ENCODE measurements around the gene RHOJ.

RHOJ gene

GRCh38 chr14:63282997-63283883 is 79.0 kb downstream of the RHOJ start:
- no peak for TF ChIP-seq CTCF (IDR thresholded peaks at IDR 0.05)

- no peak for TF ChIP-seq CTCF (IDR thresholded peaks at IDR 0.05)
Observed at GRCh38 chr14:63283884-63284248, 79.6 kb downstream of the RHOJ start.

- TF ChIP-seq CTCF (IDR thresholded peaks at IDR 0.05): no peak
Observed at GRCh38 chr14:63286071-63286470, 81.8 kb downstream of the RHOJ start.

- no peak for TF ChIP-seq CTCF (IDR thresholded peaks at IDR 0.05)
Observed at GRCh38 chr14:63287666-63288483, 83.6 kb downstream of the RHOJ start.

- no peak for TF ChIP-seq CTCF (IDR thresholded peaks at IDR 0.05)
Observed at GRCh38 chr14:63288853-63289252, 84.6 kb downstream of the RHOJ start.

GRCh38 chr14:63290741-63291430 is 86.6 kb downstream of the RHOJ start:
- TF ChIP-seq CTCF (IDR thresholded peaks at IDR 0.05): no peak

GRCh38 chr14:63292805-63293204 is 88.6 kb downstream of the RHOJ start:
- TF ChIP-seq CTCF (IDR thresholded peaks at IDR 0.05): no peak
